Ascending aorta (tissue), 2 donors: ENCODE results near the gene SPATA46. TPM values are rescaled to one million over a fixed set of nuclear protein-coding genes. Genes with fewer than 3 reads are reported as not detected.
A peak's percentile ranks its signal among the peaks of the same experiment; 100 is the strongest.

ENCODE experiments used
- DNase-seq, 2 donors: peaks; one replicate each; pipeline ENCODE4 v3.0.0-alpha.2; 2019; ENCODE audit warnings: low spot score in 2 of 2
- H3K27ac ChIP-seq, 2 donors: fragments of 200-600 bp; sonication (generic); one replicate each; pipeline ENCODE4 v1.5.1; 2016 to 2017; ENCODE audit warnings: mild to moderate bottlenecking in 1 of 2
- H3K27me3 ChIP-seq: fragments of 200-600 bp; sonication (generic); one replicate; pipeline ENCODE4 v1.5.1; 2017
- H3K36me3 ChIP-seq, 2 donors: fragments of 200-600 bp; sonication (generic); one replicate each; pipeline ENCODE4 v1.5.1; 2016
- H3K4me1 ChIP-seq, 2 donors: fragments of 200-600 bp; sonication (generic); one replicate each; pipeline ENCODE4 v1.5.1; 2016 to 2017; ENCODE audit warnings: mild to moderate bottlenecking in 1 of 2
- H3K4me3 ChIP-seq, 2 donors: fragments of 200-600 bp; sonication (generic); one replicate each; pipeline ENCODE4 v1.5.1; 2016 to 2017; ENCODE audit warnings: mild to moderate bottlenecking in 1 of 2
- H3K9me3 ChIP-seq, 2 donors: fragments of 200-600 bp; sonication (generic); one replicate each; pipeline ENCODE4 v1.5.1; 2016
- CTCF ChIP-seq, 3 experiments: fragments of 200-600 bp in 2 of 3; fragments of 450-650 bp in 1 of 3; sonication (generic) in 2 of 3; IDR thresholded peaks; one replicate each; pipeline ENCODE4 v1.5.1; 2016 to 2019; ENCODE audit warnings: antibody characterized with exemption in 3 of 3, mild to moderate bottlenecking in 1 of 3, moderate library complexity in 1 of 3
- intact Hi-C: fragments of 100-400 bp; cut with DNase I; formaldehyde crosslinking; loops from one replicate; pipeline ENCODE4 v1.15.1; 2023
- total RNA-seq: library from RNA; depleted of rRNA; stranded (reverse); fragments of >200 nt; gene quantifications from one replicate; pipeline ENCODE4 v1.1.0, GENCODE V29; 2016

The SPATA46 gene
- total RNA-seq, 1 donor from 2014 or later: not detected

GRCh38 chr1:162329826-162330225, 46.8 kb downstream of the SPATA46 start:
- H3K36me3 ChIP-seq: no peaks in the 10 kb centered on the region
- peaks cover 0 to 6% of the 10 kb centered on the region in 2 donors for H3K4me1 ChIP-seq
- H3K4me3 ChIP-seq: no peak overlapping the region
- intact Hi-C loops: no loop called here
- H3K27me3 ChIP-seq: no peaks in the 10 kb centered on the region
- no peaks in the 10 kb centered on the region for H3K9me3 ChIP-seq
- TF ChIP-seq CTCF (IDR thresholded peaks at IDR 0.05): no peak
- DNase-seq: no peak
- no peak overlapping the region for H3K27ac ChIP-seq

- Histone ChIP-seq H3K27ac (no peak overlapping the region), H3K9me3 (no peaks in the 10 kb centered on the region), H3K27me3 (no peaks in the 10 kb centered on the region), H3K4me3 (no peak overlapping the region), H3K4me1 (peaks cover 0 to 6% of the 10 kb centered on the region in 2 donors), H3K36me3 (no peaks in the 10 kb centered on the region)
- TF ChIP-seq CTCF (IDR thresholded peaks at IDR 0.05): no peak
- DNase-seq: no peak
- intact Hi-C loops: no loop called here
Measured at GRCh38 chr1:162328512-162328911, 48.1 kb downstream of the SPATA46 start.

- Histone ChIP-seq H3K36me3 (no peaks in the 10 kb centered on the region), H3K4me1 (peaks cover 0 to 6% of the 10 kb centered on the region in 2 donors), H3K9me3 (no peaks in the 10 kb centered on the region), H3K4me3 (no peak overlapping the region), H3K27ac (no peak overlapping the region), H3K27me3 (no peaks in the 10 kb centered on the region)
- no peak for DNase-seq
- intact Hi-C loops: no loop called here
- TF ChIP-seq CTCF (IDR thresholded peaks at IDR 0.05): no peak
Measured at GRCh38 chr1:162327788-162328165, 48.9 kb downstream of the SPATA46 start.

- TF ChIP-seq CTCF (IDR thresholded peaks at IDR 0.05): no peak
- peaks cover 0 to 6% of the 10 kb centered on the region in 2 donors for H3K4me1 ChIP-seq
- no peaks in the 10 kb centered on the region for H3K27me3 ChIP-seq
- no peaks in the 10 kb centered on the region for H3K36me3 ChIP-seq
- no peak overlapping the region for H3K4me3 ChIP-seq
- DNase-seq: no peak
- intact Hi-C loops: no loop called here
- peak overlapping the region in 1 of 2 donors; percentile 18 for H3K27ac ChIP-seq
- H3K9me3 ChIP-seq: no peaks in the 10 kb centered on the region
Measured at GRCh38 chr1:162327144-162327787, 49.4 kb downstream of the SPATA46 start.

- Histone ChIP-seq H3K27me3 (no peaks in the 10 kb centered on the region), H3K36me3 (no peaks in the 10 kb centered on the region), H3K4me1 (peaks cover 0 to 6% of the 10 kb centered on the region in 2 donors), H3K9me3 (no peaks in the 10 kb centered on the region), H3K4me3 (no peak overlapping the region), H3K27ac (peak overlapping the region in 1 of 2 donors; percentile 18)
- DNase-seq: no peak
- no peak for TF ChIP-seq CTCF (IDR thresholded peaks at IDR 0.05)
- intact Hi-C loops: no loop called here
Measured at GRCh38 chr1:162326559-162326958, 50.1 kb downstream of the SPATA46 start.

- no peaks in the 10 kb centered on the region for H3K9me3 ChIP-seq
- no peak for DNase-seq
- intact Hi-C loops: no loop called here
- H3K4me1 ChIP-seq: no peaks in the 10 kb centered on the region
- no peaks in the 10 kb centered on the region for H3K36me3 ChIP-seq
- H3K27ac ChIP-seq: no peak overlapping the region
- H3K4me3 ChIP-seq: no peak overlapping the region
- TF ChIP-seq CTCF (IDR thresholded peaks at IDR 0.05): no peak
- no peaks in the 10 kb centered on the region for H3K27me3 ChIP-seq
Measured at GRCh38 chr1:162324396-162324795, 52.3 kb downstream of the SPATA46 start.
